ENCODE data around the gene TP53RK.

Gene TP53RK

DNA sequence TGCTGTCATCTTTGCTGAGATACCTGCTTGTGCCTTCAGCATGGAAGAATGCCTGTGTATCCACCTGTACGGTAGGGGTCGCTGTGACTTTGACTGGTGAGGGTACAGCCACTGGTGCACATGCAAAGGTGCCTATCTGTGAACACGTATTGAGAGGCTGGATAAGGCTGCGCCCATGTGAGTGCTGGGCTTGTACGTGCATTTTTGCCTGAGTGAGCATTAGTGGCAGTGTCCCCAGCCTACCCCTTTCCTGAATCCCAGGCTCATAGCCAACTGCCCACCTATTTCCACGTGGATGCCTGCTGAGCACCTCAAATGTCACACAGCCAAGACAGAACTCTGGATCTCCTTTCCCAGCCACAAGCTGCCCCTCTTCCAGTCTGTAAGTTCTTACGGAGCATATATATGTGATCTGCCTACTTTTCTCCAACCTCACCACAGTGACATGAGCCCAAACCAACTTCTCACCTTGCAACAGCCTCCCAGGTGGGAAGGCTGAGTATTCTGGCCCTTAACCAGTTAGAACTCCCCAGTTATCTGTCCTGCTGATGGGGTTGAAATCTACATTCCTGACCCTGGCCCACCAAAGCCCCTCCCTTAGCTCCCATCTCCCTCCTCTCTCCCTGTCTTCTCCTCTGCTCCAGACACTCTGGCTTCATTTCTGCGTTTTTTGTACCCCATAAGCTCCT lies 19.1 kb upstream of the TP53RK start:
- no peak for DNase-seq (ENCODE audit: low read depth in 2 of 3, low spot score in 2 of 3)

DNA sequence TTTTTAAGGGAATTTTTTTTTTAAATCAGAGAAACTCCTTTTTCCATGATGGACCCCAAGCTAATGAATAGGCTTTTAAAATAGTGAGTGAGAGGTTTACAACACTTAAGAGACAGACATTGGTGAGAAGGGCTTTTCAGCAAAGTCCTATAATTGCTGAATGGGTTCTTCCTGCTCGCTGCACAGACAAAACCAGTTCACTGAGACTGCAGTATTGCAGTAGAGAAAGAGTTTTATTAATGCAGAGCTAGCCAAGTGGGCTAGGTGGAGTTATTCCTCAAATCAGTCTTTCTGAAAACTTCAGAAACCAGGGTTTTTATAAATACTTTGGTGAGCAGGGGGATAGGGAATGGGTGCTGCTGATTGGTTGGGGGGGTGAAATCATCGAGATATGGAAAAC lies 17.0 kb upstream of the TP53RK start:
- no peak for DNase-seq (ENCODE audit: low read depth in 2 of 3, low spot score in 2 of 3)

DNA sequence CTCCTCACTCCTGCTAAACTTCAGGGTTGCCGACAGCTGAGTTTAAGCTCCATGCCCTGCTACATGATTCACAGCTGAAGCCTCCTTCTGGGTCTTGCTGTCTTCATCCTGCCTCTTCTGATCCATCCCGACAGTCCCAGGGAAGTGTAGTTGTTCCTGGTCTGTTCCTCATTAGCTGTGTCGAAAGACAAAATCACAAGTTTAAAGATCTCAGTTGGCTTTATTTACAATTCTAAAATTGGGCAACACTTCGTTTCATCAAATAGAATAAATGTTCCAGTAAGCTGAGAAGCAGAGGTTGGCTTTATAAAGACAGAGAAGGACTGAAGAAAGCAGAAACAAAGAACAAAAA lies 16.1 kb upstream of the TP53RK start:
- DNase-seq (ENCODE audit: low read depth in 2 of 3, low spot score in 2 of 3) = no peak

DNA sequence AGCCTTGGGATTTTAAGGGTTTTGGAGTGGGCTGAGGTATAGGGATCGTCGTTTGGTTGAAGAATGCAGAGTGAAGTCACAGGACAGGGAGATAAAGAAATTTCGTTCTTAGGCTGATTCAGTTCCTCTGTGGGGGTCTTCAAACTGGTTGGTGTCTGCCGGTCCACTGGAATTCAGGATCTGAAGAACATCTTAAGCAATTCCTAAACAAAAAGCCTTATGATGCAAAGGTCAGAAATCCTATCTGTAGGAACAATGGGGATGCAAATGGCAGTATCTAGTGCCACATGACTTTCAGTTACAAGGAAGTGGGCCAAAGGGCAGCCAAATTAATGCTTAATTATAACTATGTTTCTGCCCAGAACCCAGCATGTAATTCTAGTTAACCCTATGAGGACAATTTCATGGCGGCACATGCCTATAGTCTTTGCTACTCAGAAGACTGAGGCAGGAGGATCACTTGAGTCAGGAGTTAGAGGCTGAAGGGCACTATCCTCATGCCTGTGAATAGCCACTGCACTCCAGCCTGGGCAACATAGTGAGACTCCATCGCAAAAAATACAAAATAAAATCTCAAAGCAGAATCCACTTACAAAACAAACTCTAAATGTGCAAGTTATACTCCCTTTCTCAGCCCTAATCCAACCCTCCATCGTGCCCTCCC lies 15.6 kb upstream of the TP53RK start:
- no peak for DNase-seq (ENCODE audit: low read depth in 2 of 3, low spot score in 2 of 3)

DNA sequence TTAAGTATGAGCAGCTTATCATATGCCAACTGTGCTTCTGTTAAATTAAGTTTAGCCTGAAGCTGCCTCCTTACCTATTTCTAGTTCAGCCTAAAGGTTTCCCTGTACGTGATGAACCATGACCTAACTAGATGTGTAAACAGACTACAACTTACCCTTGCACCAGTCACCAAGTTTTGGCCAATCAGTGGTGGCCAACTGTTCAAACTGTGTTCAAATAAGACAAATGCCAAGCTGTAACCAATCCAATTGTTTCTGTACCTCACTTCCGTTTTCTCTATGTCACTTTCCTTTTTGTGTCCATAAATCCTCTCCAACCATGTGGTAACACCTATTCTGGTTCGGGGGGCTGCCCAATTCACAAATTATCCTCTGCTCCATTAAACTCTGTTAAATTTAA lies 14.2 kb upstream of the TP53RK start:
- no peak for DNase-seq (ENCODE audit: low read depth in 2 of 3, low spot score in 2 of 3)

DNA sequence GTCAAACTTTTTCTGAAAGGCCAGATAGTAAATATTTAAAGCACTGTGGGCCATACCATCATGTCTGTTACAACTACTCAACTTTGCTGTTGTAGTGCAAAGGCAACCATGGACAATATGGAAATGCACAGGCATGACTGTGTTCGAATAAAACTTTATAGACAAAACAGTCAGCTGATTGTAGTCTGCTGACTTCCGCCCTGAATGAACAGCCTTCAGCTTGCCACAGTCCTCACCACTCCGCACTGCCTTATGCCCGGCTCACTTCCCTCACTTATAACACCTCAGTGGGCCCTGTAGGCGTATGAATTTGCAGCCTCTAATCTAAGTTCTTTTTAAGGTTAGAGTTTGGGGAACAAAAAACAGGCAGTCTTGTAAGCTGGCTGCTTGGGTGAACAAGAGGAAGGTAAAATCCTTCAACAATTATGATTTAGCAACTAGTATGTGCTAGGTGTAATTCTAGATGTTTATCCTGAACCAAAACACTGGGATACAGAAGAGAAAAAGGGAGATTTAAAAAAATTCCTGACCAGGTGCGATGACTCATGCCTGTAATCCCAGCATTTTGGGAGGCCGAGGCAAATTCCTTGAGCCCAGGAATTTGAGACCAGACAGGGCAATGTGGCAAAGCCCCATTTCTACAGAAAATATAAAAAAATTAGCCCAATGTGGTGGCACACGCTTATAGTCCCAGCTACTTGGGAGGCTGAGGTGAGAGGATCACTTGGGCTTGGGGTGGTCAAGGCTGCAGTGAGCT lies 13.4 kb upstream of the TP53RK start:
- DNase-seq (ENCODE audit: low read depth in 2 of 3, low spot score in 2 of 3) = no peak

DNA sequence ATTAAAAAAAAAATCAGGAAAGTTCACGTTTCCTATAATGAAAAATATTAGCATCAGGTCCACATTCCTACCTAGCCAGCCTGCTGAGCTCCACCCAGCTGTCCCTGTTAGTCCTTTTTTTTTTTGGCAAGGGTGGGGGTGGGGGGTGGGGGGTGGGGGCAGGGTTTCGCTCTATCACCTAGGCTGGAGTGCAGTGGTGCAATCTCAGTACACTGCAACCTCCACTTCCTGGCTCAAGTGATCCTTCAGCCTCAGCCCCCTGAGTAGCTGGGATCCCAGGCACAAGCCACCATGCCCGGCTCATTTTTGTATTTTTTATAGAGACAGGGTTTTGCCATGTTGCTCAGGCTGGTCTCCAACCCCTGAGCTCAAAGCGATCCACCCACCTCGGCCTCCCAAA lies 12.7 kb upstream of the TP53RK start:
- DNase-seq (ENCODE audit: low read depth in 2 of 3, low spot score in 2 of 3) = no peak

DNA sequence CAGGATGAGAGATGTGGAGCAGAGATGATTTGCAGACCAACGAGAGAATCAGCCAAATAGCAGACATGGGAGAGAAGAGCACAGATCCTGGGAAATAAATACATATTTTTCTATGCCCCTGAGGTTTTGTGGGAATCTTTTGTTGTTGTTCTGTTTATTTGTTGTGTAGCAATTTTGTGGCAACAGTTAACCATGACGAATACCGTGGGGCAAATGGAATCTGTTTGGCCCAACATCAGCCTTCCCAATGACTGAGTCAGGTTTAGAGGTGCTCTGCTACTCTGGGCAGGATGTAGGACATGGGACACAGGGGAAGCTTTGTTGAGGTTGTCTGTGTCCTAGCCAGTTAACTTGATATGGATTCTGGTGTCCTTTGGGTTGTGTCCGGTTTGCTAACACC lies 12.3 kb upstream of the TP53RK start:
- no peak for DNase-seq (ENCODE audit: low read depth in 2 of 3, low spot score in 2 of 3)

DNA sequence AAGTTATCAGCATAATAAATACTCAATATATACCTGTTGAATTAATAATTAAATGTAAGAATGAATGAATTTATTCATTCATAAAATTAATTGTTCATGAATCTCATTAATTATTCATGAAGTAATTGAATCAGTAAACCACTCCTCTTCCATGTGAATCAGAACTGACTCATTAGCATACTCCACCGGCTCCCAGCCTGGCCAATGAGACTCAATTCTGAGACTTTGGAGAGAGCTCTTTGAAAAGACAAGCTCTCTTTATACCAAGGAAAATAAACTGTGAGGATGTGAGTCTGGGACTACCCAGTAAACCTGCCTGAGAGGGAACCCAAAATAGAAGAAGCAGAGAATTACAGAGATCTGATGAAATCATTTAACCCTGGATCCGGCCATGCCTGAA lies 11.8 kb upstream of the TP53RK start:
- DNase-seq (ENCODE audit: low read depth in 2 of 3, low spot score in 2 of 3) = no peak

DNA sequence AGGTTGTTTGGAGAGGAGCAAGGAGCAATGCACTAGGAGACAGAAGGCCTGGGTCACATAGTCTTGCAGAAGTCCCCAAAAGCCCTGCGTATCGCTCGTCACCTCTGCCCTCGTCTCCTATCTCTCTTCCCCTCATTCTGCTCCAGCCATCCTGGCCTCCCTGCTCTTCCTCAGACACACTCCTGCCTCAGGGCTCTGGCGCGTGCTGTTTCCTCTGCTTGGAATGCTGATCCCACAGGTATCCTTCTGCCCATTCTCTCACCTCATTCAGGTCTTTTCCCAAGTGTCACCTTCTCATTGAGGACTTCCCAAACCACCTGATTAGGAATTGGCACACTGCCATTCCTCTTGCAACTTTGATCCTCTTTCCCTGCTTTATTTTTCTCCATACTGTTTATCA lies 11.2 kb upstream of the TP53RK start:
- DNase-seq (ENCODE audit: low read depth in 2 of 3, low spot score in 2 of 3) = no peak

DNA sequence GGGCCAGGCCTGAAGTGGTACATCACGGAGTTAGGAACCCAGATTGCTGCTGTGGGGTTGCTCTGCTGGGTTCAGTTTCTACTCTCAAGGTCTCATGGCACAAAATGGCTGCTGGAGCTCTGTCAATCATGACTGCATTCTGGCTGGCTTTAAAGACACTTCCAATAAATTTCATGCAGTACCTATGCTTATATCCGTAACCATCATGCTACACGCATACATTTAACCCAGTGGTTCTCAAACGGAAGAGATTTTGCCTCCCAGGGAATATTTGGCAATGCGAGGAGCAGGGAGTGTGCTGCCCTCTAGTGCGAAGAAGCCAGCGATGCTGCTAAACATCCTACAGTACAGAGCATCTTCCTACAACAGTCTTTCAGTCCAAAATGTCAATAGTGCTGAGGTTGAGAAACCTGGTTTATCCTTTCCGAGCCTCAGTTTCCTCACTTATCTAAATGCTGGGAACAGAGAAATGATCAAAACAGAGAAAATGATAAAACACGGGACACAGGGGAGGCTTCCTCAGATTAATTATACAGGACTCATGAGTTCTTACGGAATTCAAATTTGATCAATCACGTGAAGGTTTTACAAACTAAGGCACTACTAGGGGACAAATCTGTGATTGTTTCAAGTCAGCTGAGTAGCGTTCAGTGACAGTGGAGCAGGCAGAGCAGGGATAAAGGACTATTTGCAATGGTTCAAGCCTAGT lies 10.6 kb upstream of the TP53RK start:
- no peak for DNase-seq (ENCODE audit: low read depth in 2 of 3, low spot score in 2 of 3)

DNA sequence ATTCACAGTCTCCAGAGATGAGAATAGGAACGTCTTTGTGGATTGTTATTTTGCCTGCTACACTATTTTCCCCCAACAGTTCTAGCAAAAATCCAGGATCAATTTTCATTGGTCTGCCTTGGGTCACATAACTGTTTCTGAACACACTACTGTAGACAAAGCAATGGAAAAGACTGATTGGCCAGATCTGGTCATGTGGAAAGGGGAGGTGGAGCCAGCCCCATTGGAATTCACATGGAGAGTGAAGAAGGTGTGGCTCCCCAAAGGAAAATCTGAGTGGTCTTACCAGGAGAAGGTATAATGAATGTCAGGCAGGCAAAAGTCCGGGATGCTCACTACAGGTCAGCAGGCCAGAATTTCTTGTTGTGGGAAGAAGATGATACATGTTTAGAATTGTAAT lies 9.5 kb upstream of the TP53RK start:
- DNase-seq (ENCODE audit: low read depth in 2 of 3, low spot score in 2 of 3) = no peak

DNA sequence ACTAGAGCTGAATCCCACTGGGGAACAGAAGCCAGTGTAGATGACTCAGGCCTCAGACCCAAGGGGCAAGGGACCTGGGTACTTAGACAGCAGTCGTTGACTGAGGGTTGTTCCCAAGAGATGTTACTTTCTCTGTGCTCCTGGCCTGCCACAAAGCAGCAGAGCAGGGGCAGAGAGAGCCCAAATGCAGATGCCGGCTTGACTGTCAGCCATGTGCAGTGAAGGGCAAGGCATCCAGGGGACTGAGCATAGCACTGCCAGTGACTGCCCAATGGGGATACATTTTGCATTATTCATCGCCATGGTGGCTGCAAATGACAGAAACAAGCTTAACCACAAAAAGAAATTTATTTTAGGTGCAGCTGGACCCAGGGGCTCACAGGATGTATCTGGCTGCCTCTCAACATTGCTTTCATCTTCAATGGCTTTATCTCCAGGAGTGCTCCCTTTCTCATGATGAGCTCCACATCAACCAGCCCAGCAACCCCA lies 7.6 kb upstream of the TP53RK start:
- DNase-seq (ENCODE audit: low read depth in 2 of 3, low spot score in 2 of 3) = no peak

DNA sequence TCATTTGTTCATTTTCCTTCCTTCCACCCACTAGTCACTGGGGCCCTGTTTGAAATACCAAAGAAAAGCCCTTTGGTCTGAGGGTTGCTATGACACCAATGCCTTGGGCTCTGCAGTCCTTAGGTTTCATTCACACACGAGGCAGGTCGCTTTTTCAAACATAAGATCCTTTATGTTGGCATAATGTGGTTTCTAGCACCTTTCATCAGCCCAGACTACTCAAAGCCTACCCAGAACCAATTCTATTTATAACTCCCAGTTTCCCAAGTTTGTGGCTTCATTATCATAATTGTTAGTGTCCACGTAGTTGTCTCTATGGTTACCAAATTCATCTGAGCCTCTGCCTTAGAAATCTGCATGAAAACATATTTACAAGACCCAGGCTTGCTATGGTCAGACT lies 6.6 kb upstream of the TP53RK start:
- DNase-seq (ENCODE audit: low read depth in 2 of 3, low spot score in 2 of 3) = no peak

DNA sequence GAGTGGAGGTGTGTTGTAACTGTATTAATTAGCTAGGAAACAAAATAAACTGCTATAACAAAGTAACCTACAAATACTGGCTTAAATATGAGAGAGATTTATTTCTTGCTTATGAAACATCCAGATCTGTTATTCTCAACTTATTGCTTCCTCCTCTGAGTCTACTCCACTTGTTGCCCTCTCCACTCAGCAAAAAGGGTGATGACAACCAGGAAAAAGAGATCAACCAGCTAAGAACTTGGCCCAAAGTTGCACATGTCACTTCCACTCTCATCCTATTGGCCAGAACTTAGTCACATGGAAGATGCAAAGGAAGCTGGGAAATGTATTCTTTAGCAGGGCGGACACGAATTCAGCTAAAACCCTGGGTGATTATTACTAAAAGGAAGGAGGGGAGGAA lies 5.2 kb upstream of the TP53RK start:
- DNase-seq (ENCODE audit: low read depth in 2 of 3, low spot score in 2 of 3) = no peak

DNA sequence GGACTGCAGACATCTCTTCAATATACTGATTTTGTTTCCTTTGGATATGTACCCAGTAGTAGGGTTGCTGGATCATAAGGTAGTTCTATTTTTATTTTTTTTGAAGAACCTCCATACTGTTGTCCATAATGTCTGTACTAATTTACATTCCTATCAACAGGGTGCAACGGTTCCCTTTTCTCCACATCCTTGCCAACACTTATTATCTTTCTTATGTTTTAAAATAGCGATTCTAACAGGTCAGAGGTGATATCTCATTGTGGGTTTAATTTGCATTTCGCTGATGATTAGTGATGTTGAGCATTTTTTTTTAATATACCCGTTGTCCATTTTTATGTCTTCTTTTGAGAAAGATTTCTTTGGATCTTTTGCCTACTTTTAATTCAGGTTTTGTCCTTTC lies 2.0 kb upstream of the TP53RK start:
- DNase-seq (ENCODE audit: low read depth in 2 of 3, low spot score in 2 of 3) = no peak

DNA sequence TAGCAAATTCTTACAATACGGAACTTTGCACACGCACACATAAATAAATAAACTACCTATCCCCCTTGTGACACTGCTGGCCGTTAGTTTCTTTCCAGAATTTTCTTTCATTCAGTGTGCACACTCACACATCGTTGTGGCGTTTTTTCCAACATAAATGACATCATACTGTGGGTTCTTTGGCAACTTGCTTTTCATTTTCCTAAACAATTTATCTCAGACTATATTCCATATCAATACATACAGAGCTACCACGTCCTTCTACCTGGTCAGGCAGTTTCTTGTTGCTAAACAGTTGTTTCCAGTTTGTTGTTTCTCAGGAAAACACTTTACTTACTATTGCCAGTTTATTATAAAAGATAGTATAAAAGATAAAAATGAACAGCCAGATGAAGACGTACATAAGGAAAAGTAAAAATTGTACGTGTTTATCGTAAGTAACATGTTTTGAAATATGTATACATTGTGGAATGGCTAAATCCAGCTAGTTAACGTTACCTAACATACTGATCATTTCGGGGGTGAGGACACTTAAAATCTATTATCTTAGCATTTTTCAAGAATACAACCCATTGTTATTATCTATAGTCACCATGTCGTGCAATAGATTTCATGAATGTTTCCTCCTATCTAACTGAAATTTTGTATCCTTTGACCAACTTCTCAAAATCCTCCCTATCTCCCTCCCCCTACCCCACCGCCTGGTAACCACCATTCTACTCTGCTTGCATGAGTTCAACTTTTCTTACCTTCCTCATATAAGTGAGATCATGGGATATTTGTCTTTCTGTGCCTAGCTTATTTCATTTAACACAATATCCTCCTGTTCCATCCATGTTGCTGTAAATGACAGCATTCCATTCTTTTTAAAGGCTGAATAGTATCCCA lies 1.2 kb upstream of the TP53RK start:
- DNase-seq (ENCODE audit: low read depth in 2 of 3, low spot score in 2 of 3) = no peak

DNA sequence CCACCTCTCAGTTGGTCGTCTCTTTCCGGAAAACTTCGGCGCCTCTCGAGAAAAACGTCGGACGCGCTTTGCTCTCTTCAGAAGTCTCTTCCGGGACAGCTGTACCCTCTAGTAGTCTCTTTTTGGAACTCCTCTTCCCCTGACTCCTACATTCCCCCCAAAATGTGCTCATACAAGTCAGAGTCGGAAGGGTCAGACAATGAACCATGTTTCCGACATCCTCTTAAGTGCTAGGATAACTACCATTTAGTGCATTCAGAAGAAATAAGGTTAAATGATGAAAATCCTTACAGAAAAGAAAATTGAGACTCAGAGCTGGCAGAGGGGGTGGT lies 476 bp upstream of the TP53RK start:
- DNase-seq (ENCODE audit: low read depth in 2 of 3, low spot score in 2 of 3) = no peak

DNA sequence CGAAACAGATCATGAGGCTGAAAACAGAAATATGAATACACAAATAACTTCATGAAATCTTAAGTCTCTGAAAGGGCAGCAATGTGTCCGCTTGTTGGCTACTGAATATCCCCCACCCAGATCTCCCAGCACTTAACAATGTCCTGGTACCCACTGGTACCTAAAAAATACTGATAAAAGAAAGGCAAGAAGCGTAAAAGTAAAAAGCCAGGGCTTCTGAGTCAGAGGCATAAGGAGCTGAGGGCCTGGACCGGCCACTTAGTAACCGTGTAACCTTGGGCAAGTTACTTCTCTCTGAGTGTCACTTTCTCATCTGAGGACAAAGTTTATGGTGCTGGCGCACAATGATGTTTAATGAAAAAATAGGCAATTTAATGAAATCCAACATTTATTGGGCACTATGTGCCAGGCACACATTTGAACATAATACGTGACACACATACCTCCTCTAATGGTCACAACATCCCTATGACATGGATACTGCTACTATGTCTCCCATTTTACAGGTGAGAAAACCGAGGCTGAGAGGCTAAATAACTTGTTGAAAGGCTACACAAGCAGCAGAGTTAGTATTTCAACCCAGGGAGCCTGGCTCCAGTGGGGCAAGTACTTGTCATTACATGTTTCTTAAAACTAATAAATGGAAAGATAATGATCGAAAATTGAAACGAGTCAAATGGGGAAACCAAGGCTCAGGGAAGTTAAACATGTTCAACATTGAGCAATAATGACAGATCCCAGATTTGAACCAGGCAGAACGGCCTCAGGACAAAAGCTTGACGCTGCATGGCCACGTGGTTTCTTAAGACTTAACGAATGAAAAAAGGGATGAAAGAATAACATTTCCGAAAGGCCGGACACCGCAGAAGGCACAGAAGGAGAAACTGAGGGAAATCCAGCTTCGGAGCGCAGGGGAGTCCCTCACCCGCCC lies 828 bp downstream of the TP53RK start:
- DNase-seq (ENCODE audit: low read depth in 2 of 3, low spot score in 2 of 3) = no peak
